Measurements from ENCODE around the gene KIF9.

KIF9 gene

DNA sequence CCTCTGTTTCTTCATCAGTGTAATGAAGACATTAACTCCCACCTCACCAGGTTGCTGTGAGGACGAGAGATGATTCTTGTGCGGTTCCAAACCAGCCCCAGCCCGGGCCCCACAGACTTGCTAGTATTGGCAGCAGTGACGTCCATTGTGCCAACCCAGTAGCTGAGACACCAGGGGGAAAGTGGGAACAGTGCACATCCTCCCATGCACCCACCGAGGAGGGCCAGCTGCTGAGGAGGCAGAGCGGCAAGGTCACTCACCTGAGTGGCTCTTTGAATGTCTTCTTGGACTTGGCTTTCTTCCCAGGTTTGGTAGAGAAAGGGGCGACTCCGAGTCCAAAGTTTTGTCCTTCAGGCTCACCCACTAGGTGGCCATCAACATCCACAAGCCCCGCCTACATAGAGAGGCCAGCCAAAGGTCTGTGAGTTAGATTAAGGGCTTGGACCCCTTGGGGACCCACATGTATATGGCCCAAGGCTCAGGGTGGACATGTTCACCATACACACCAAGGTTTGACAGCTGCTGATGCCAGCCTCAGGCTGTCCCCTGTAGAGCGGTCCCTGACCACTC, 38.0 kb downstream of the KIF9 start:
- H3K27ac ChIP-seq: no peak overlapping the region
- no peak for TF ChIP-seq ZFX (IDR thresholded peaks at IDR 0.05)
- TF ChIP-seq, protein P1, sequence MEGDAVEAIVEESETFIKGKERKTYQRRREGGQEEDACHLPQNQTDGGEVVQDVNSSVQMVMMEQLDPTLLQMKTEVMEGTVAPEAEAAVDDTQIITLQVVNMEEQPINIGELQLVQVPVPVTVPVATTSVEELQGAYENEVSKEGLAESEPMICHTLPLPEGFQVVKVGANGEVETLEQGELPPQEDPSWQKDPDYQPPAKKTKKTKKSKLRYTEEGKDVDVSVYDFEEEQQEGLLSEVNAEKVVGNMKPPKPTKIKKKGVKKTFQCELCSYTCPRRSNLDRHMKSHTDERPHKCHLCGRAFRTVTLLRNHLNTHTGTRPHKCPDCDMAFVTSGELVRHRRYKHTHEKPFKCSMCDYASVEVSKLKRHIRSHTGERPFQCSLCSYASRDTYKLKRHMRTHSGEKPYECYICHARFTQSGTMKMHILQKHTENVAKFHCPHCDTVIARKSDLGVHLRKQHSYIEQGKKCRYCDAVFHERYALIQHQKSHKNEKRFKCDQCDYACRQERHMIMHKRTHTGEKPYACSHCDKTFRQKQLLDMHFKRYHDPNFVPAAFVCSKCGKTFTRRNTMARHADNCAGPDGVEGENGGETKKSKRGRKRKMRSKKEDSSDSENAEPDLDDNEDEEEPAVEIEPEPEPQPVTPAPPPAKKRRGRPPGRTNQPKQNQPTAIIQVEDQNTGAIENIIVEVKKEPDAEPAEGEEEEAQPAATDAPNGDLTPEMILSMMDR (conservative IDR thresholded peaks at IDR 0.05): no peak

DNA sequence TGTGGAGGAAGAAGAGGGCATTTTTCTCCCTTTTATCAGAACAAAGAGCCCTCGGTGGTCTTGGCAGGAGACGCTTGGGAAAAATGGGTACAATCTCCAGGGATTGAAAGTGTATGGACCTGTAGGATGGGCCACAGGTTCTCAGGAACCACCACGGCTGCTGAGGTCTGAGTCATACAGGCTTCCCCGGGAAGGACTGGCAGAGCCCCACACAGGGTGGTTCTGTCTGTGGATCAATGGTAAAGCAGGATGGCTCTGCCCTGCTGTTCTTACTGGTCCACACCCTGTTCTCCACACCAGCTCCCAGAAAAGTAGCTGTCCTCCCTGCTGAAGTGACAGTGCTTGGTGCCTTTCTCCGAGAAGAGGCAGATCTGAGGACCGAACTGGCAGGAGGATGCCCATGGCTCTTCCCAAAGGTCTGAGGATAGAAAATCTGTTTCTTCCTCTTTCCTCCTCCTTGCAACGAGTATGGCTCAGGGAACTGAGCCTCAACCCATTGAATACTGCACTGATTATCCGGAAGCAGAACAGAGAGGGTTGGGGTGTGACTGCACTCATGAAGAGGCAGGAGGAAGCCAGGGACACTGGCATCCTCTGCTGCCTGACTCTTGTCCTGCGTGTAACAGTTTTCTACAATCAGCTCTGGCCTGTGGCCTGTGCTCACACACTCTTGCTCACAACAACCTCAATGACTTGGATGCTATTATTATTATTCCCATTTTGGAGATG, 39.0 kb downstream of the KIF9 start:
- no peak overlapping the region for H3K27ac ChIP-seq
- TF ChIP-seq, protein P1 (conservative IDR thresholded peaks at IDR 0.05): no peak
- no peak for TF ChIP-seq ZFX (IDR thresholded peaks at IDR 0.05)

DNA sequence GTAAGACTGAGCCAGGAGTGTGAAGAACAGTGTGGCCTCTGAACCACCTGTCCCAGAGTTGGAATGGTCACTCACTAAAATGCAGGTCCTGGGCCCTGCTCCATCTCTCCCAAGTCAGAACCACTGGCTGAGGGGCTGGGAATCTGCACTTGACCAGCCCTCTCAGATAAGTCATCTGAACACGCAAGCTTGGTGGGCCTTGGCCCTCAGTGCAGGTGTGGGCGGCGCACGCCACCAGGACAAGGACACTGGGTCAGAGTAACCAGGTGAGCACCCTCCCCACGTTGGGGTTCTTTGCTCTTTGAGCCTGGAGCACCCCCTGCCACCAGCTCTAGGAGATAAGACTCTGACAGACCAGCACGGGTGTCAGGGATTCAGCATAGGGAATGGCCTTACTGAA, 42.7 kb downstream of the KIF9 start:
- TF ChIP-seq, protein P1 (conservative IDR thresholded peaks at IDR 0.05): no peak
- TF ChIP-seq ZFX (IDR thresholded peaks at IDR 0.05): no peak
- H3K27ac ChIP-seq: no peak overlapping the region

DNA sequence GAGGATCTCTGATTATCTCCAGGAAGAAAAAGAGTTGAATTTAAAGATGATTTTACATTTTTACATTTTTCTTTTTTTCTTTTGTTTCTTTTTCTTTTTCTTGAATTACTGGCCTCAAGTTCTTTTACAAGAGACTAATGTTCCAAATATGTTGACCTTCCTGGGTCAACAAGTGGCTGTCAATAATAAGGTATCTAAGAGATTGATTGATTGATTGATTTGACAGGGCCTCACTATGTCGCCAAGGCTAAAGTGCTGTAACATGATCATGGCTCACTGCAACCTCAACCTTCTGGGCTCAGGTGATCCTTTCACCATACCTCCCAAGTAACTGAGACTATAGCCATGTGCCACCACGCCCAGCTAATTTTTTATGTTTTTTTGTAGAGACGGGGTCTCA, 44.6 kb downstream of the KIF9 start:
- no peak overlapping the region for H3K27ac ChIP-seq
- TF ChIP-seq, protein P1 (conservative IDR thresholded peaks at IDR 0.05): no peak
- no peak for TF ChIP-seq ZFX (IDR thresholded peaks at IDR 0.05)

DNA sequence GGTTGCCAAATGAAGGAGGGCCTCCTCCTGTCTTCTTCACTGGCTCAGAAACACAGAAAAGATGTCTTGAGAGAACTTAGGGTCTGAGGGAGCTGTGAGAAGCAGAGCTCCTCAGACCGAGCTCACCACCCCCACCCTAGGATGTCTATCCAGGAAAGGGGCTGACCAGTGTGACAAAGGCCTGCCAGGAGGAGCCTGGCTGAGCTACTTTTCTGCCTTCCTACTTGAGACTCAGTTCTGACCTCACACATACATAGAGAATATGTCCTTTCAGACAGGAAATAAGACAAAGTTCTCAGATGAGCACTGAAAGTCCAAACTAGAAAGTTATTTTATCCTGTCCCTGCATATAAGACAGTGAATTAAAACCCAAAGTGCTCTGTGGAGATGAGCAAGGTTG, 54.5 kb downstream of the KIF9 start:
- TF ChIP-seq, protein P1 (conservative IDR thresholded peaks at IDR 0.05): no peak
- no peak overlapping the region for H3K27ac ChIP-seq

DNA sequence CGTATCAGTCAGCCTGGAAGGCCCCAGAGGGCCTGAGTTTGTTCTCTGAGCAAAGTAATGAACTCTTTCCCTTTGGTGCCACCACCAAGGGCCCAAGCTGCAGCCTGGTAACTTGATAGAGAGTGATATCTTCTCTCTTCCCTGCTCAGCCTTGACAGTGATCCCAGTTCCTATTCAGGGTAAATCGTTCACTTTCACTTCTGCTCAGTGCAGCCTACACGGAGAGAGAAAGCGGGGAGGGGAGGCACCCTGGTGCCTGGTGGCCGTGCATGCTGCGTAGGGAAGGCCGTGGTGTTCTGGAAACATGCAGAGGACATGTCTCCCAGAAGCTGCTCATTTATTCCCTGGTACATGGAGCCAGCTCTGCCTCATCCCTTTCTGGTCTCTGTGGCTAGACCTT, 54.9 kb downstream of the KIF9 start:
- H3K27ac ChIP-seq: no peak overlapping the region
- no peak for TF ChIP-seq ZFX (IDR thresholded peaks at IDR 0.05)
- TF ChIP-seq, protein P1 (conservative IDR thresholded peaks at IDR 0.05): no peak

DNA sequence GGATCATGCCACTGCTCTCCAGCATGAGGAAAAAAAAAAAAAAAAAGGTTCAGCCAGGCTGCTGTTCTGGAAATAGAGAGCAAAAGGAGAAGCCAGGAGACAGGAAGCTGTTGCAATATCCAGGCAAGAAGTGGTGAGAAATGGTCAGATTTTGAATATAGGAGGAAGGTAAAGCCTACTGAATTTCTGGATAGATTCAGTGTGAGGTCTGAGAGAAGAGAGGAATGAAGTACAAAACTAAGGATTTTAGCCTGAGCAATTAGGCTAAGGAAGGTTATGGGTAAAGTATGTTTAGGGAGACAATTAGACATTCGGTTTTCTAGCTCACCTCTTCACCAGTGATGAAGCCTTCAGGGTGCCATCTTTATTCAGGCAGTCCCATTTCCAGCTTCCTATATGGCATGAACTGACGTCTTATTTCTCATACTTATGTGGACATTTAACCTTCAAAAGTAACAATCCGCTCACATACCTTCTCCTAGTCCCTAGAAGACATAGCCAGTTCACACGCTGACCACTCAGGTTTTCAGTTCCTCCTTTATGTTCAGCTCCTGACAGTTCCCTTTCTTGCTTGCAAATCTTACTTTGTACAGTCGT, 57.2 kb downstream of the KIF9 start:
- H3K27ac ChIP-seq: no peak overlapping the region
- no peak for TF ChIP-seq ZFX (IDR thresholded peaks at IDR 0.05)
- TF ChIP-seq, protein P1 (conservative IDR thresholded peaks at IDR 0.05): no peak

All from C4-2B (cell line).